GM18861 (cell line): ENCODE measurements around the gene ZSCAN31.
"Not testable (repeated sequence)": the region's sequence is repeated elsewhere in the genome, so short reads cannot be mapped to it uniquely, and the experiment has no call there.

Experiments used
- ATAC-seq: cut with Tn5 transposase; IDR thresholded peaks from one replicate; pipeline ENCODE4 v1.9.1; 2021; ENCODE audit not compliant: unreplicated experiment

ZSCAN31 gene

DNA sequence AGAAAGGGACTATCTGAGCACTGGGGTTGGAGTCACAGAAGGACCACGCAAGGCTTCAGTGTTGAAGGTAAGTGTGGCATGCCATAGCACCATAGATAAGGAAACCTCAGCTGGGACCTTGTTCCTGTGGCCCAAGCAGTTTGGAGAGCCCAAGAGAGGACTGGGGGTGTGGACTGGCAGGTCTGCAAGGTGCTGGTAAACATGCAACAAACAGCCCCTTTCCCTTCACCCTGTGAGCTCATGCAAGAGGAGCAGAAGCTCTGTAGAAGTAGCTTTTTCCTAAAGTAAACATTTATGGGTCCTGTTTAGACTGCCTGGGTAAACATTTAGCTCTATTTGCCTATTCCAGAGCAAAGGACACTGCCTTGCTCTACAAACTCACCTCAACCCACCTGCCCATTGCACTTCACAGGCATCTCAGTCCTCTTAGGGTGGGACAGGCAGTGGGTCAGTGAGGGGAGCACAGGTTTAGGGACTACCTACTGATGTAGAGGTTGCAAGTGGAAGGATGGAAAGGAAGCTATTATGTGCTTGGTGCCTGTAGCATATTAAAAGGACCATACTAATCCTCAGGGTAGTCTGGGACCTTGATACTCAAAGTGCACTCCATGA lies 12.0 kb downstream of the ZSCAN31 start:
- no peak for ATAC-seq

GRCh38 chr6:28322661-28323060 lies 13.3 kb downstream of the ZSCAN31 start:
- ATAC-seq: no peak

DNA sequence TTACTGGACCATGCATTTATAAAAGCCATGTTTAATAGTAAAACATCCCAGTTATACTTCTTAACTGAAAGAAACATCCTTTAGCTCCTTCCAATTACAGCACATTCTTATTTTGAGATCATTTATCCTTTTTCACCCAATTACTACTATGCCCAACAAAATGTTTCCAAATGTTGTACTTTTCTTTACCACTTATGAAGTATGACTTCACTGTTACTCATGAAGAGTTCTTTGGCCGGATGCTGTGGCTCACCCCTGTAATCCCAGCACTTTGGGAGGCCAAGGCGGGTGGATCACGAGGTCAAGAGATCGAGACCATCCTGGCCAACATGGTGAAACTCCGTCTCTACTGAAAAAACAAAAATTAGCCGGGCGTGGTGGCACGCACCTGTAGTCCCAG lies 18.1 kb downstream of the ZSCAN31 start:
- not testable (repeated sequence) for ATAC-seq

- ATAC-seq: no peak
These were observed 20.3 kb downstream of the ZSCAN31 start for GRCh38 chr6:28315628-28316027.

DNA sequence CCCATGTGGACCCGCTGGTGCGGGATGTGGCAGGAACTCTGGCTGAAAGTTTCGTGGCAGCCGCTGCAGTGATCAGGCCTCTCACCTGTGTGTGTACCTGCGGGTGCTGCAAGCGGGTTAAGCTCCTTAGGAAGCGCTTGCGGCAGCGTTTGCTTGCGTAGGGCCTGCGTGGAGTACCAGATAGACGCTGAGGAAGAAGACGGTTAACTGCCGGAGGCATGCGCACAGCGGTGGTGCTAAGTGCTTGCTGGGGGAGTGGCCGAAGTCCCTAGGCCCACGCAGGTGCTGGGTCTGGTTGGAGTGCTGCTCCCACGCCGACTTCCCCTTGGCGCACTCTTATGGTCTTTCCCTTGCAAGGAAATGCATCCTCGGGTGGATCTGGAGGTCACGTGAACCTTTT lies 23.0 kb downstream of the ZSCAN31 start:
- no peak for ATAC-seq

DNA sequence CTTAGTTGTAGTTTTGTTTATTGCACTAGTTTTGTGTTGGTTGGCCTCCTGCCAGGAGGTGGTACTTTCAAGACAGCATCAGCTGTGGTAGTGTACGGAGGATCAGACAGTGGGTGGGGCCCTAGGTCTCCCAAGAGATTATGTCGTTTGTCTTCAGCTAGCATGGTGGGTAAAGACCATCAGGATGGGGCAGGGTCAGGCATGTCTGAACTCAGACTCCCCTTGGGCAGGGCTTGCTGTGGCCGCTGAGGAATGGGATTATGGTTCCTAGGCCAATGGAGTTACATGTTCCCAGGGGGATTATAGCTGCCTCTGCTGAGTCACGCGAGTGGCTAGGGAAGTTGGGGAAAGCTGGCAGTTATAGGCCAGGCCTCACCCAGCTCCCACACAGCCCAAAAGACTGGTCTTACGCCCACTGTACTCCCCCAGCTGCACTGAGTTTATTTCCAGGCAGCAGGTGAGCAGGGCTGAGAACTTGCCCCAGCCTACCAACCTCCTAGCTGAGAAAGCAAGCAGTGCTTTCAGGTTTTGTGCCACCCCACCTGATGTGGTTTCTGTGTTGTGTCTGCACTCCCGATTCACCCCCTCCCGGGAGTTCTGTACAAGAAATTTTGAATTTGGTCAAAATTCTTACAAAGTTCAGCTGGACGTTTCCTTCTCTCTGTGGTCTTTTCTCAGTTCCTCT lies 24.7 kb downstream of the ZSCAN31 start:
- no peak for ATAC-seq

GRCh38 chr6:28306363-28306762 lies 29.6 kb downstream of the ZSCAN31 start:
- ATAC-seq: not testable (repeated sequence)

DNA sequence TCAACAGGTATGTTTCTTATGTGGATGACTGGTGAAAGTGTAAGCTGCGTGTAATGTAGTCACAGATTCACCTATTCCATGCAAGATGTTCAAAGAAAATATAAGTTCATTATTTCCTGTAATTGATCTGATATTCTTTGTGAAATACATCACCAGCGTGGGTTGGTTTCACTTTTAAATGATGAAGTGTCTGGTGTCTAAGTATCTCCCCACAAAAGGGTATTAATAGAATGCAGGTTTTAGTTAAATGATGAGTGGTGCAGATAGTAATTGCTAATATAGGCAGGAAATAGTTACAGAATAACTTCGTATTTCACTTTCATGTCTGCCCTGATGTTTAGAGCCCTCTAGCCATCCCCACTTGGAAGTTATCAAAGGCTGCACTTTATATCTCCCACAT lies 32.4 kb downstream of the ZSCAN31 start:
- peak; percentile 87 for ATAC-seq

DNA sequence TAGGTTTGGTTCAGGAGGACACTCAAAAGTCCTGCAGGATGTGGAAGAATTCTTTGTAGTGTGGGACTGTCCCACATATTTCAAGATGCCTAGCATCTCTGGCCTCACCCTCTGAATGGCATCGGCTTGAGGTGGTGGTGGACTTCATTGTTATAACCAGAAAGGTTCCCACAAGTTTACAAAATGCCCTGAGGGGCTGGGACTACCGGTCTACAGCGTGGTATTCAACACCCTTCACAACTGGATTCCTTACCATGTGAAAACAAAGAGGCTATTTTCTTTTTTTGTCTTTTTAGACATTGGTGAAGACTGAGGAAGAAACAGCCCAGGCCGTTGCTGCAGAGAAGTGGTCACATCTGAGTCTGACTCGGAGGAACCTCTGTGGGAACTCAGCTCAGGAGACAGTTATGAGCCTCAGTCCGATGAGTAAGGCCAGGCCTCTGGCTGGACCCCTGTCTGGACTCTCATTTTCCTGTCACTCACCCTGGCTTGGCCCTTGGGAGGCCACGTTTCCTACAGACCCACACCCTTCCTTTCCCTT lies 39.4 kb downstream of the ZSCAN31 start:
- ATAC-seq: no peak

- ATAC-seq: no peak
These were observed 40.6 kb downstream of the ZSCAN31 start for GRCh38 chr6:28295326-28295725.

- ATAC-seq: no peak
These were observed 44.4 kb downstream of the ZSCAN31 start for GRCh38 chr6:28291573-28291972.

DNA sequence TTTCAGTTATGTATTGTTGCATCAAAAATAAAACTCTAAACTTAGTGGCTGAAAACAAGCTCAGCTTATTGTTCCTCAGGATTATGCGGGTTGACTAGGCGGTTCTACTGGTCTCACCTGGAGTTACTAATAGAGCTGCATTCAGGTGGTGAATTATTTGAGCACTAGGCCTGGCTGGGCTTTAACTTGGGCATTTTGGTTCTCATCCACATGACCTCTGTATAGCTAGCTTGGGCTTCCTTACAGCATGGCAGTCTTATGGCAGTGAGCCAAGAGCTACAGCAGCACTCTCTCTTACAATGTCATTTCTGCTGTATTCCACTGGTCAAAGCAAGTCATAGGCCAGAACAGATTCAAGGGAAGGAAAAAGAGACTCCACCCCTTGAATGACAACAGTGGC lies 53.0 kb downstream of the ZSCAN31 start:
- ATAC-seq: no peak

DNA sequence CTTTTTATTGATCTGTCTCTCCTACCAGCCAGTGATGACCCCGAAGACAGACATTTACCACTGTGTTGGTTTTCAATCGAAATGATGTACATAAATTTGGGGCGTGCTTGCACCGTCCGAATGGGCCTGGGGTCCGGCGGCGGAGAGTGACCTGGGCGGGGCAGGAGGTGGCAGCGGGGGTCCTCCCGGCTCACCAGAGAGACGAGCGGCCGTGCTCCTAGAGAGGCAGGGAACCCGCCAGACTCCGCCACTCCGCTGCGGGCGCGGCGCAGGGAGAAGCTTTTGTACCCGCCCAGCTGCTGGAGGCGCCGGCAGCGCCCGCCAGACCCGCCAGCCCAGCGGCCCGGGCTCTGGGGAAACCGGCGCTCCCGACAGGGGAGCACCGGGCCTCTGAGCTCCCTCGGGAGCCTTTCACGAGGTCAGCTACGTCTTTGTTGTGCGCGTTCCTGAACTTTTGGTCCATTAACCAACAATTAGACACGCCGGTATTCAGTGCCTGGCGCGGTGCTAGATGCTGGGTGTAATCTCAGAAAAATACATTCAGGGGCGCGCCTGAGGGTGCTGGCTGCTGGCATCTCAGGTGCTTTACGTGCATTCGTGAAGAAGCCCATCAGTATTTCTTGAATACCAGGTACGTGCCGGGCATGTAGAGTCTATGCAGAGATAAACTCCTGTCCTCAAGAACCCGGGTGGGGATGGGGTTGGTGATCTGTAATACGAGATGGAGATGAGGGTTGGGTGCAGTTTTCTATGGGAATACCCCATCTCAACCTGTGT lies 54.5 kb downstream of the ZSCAN31 start, which contains the start of gene PGBD1:
PGBD1 (plus strand) TSS at position 285 of the 777 bp plus-strand sequence. CDS start 2,242 bp downstream, outside the sequence.
- ATAC-seq: peak; percentile 74

DNA sequence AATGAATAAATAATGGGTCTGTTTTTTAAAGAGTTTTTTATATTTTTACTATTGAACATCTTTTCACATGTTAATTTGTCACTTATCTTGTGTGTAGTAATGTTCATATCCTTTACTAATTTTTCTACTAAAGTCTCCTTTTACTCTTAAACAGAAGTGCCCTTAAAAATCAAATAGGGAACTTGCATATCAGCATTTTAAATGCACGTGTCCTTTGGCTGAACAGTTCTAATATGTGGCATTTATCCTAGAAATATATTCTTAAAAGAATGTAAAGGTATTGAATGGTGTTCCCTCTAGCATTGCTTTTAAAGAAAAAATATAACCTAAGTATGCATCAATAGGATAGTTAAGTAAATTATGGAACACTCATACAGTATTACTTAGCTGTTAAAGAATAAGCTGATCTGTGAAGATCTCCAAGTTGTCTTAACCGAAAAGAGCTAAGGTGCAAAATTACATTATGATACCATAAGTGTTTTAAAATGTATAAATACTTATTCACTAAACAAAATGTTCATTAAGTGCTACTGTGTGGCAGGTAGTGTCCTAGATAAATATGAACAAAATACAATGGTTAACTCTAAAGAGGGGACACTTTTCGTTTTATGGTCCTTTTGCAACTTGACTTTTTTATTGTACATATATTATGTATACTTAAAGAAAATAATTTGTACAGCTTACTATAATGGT lies 55.2 kb downstream of the ZSCAN31 start:
- no peak for ATAC-seq

DNA sequence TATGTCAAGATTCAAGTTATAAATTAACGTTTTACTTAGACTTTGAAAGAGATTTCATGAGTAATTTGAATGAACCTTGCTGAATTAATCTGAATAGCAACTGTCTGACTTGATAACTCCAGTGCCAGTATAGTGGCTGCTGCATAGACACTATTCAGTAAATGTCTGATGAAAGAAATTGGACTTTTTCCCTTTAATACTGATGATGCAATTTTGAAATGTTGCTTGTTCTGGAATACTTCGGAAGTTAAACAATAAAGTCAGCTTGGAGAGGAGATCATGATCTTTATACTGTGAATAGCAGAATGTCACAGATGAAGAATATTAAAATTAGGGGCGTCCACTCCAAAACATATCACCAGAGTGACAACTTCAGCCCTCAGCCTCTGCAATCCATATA lies 58.2 kb downstream of the ZSCAN31 start:
- no peak for ATAC-seq

DNA sequence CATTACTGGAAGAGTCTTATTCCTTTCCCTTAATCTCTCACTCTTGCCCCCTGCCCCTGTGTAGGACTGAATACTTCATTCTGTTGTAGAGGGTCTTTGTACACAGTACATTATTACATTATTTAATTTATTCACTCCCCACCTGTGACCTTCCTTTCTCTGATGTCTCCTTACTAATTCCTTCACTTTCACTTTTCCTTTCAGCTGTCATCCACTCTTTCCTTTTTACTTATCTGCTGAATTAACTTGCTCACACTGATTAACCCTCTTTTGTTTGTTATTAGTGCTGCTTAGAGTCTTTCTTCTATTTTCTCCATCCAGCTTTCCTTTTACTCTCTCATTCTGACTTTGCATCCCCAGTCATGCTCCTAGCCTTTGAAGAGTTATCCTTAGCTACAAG lies 61.1 kb downstream of the ZSCAN31 start:
- ATAC-seq: no peak
